Motor neuron (in vitro differentiated cells): Measurements from ENCODE around the gene SNRPB. TPM values are rescaled to one million over a fixed set of nuclear protein-coding genes. Genes with fewer than 3 reads are reported as not detected.

ENCODE experiments used
- total RNA-seq, 8 experiments: library from RNA; unstranded; fragments of 300-600 nt; gene quantifications; 2 replicates each; pipeline versions ENCODE4 v1.2.3 to v1.2.4, GENCODE V29; 2022

The SNRPB gene
- total RNA-seq, 8 experiments from 2014 or later: 80.4 to 299 (median 151) TPM

Other genes with a start within 250 kb of the SNRPB start
- 1 to 10 TPM in 1 of 8 experiments, under 1 TPM in 5, not detected in 2; 0.05 to 2.8 (median 0.30) TPM for gene TGM3, start 174.8 kb downstream of the SNRPB start, total RNA-seq
- under 1 TPM in 2 of 8 experiments, not detected in 6; 0.24 to 0.27 TPM for gene TGM6, start 89.9 kb downstream of the SNRPB start, total RNA-seq
- gene ZNF343, start 38.1 kb upstream of the SNRPB start, total RNA-seq: 10 to 100 TPM in 5 of 8 experiments, 1 to 10 TPM in 3; 8.8 to 14.4 (median 10.9) TPM
- under 1 TPM; 0.05 to 0.62 (median 0.17) TPM for gene TMC2, start 65.8 kb upstream of the SNRPB start, total RNA-seq
- gene NOP56, start 181.8 kb upstream of the SNRPB start, total RNA-seq: 100 to 1,000 TPM; 131 to 482 (median 213) TPM
- 100 to 1,000 TPM in 3 of 8 experiments, 10 to 100 TPM in 5; 53.1 to 119 (median 74.9) TPM for gene IDH3B, start 193.4 kb upstream of the SNRPB start, total RNA-seq
- gene EBF4, start 222.0 kb upstream of the SNRPB start, total RNA-seq: 10 to 100 TPM in 2 of 8 experiments, 1 to 10 TPM in 6; 1.4 to 14.3 (median 8.2) TPM